Regular cardiac myocyte (primary cell): Measurements from ENCODE around the gene SP9. TPM values are rescaled to one million over a fixed set of nuclear protein-coding genes. Genes with fewer than 3 reads are reported as not detected.

Experiments used
- total RNA-seq: library from RNA; depleted of rRNA; stranded (reverse); fragments of >200 nt; gene quantifications from 2 replicates; pipeline ENCODE4 v1.2.3, GENCODE V29; 2014

Gene SP9
- total RNA-seq = not detected in 2 replicates

DNA sequence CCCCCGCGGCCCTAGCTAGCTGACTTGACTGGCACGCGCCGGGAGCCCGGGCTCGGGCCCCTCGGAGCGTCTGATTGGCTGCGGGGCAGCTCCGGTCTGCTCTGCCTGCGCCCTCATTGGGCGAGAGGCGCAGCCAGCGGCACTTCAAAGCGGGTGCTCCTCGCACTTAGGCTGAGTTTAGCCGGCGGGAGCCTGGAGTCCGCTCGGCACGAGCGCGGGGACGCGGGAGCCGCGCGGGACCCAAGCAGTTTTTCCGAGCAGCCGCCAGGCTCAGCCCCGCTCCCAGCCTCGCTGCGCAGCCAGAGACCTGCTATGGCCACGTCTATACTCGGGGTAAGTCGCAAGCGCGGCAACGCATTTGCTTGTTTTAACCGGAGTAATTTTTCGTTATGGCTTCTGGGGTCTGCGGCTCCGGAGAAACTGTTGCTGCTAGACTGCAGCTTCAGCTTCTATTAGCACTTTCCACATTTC is at the start of gene SP9:
Gene SP9 (plus strand): TSS at position 174 of the 471 bp plus-strand sequence. CDS start 139 bp downstream, at position 313.

Other genes starting within 250 kb of the SP9 start
- 96.7 and 135 TPM in 2 replicates for gene OLA1, start 86.4 kb upstream of the SP9 start, total RNA-seq
- 28.2 and 29.3 TPM in 2 replicates for gene SCRN3, start 60.8 kb downstream of the SP9 start, total RNA-seq
- 4.4 and 13.2 TPM in 2 replicates for gene GPR155, start 152.1 kb downstream of the SP9 start, total RNA-seq